ENCODE results near the gene ATG5. TPM values are rescaled to one million over a fixed set of nuclear protein-coding genes. Genes with fewer than 3 reads are reported as not detected.

The ATG5 gene
- total RNA-seq, 2 donors from 2014 or later: 29.5 to 31.4 TPM

DNA sequence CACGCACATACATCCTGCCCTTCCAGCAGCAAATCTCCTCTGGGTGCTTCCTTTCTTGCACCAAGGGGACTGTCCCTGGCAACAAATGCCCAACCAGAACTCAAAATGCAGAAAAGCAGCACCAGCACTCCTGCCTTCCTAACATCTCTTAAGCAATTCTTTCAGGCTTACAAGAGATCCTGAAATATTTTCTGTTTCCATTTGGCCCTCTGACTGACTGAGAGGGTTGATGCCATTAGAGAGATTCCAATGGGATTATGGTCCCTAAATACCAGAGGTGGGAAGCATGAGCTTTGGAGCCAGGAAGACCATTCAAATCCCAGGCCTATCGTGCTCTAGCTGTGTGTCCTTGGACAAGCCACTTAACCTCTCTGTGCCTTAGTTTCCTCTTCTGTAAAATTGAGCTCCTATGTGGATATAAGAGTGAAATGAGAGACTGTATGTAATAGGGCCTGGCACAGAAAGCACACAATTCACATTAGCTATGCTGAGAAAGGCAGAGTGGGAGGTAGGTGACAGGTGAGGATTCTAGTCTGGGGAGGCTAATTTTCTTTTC lies 182.6 kb downstream of the ATG5 start:
- 83 to 93% methylated on average over 1 to 2 of the region's 2 CpGs for WGBS, 2 experiments (ENCODE audit: insufficient coverage in 1 of 2, insufficient read length in 1 of 2)
- H3K36me3 Mint-ChIP-seq (ENCODE audit: low read depth): no peaks in the 10 kb centered on the region

DNA sequence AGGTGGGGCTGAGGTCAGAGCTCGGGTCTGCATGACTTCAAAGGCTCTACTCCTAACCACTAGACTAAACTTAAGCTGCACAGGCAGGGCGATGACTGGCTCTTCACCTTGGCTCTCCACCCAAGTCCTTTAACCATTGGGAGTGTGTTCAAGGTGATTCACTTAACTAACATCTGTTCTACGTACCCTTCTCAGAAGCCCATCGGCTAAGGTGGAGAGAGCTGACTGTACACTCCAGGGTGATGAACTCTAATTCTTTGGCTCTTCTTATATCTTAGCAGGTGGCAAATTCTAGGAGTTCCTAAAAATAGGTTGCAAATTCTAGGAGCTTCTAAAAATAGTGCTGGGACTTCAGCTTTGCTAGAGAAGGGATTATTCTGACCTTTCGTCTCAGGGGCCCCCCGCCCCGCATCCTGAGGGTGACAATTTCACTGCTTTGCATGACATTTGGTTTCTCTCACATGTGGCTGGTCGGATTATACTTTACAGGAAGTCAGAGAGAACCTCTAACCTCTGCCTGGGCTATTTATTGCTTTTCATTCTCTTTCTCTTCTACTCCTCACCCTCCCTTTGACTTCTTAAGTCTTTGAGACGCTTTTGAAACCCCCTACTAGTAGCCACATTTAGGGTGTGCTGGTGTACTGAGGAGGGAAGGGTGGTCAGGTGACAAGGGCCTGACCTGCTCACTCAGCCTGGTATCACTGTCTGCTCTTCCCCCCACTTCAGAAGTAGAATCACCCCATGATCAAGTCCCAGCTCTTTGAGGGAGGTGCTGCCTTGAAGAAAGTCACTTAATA lies 183.9 kb downstream of the ATG5 start:
- H3K4me1 Mint-ChIP-seq: peaks cover 23% of the 10 kb centered on the region
- Histone ChIP-seq H3K4me3 (ENCODE audit: low read length) (no peak overlapping the region), H3K9ac (ENCODE audit: extremely low read depth, low read length, poor library complexity, severe bottlenecking) (no peak overlapping the region), H3K36me3 (ENCODE audit: control insufficient read depth, insufficient read depth, low read length) (no peaks in the 10 kb centered on the region), H3K27ac (ENCODE audit: low read depth, low read length) (no peak overlapping the region), H3K9me3 (ENCODE audit: control insufficient read depth, low read length) (no peaks in the 10 kb centered on the region), H3K27me3 (ENCODE audit: control insufficient read depth, insufficient read depth, low read length, poor library complexity, severe bottlenecking) (peaks cover 3% of the 10 kb centered on the region), H3K4me1 (ENCODE audit: control insufficient read depth, insufficient read depth, low read length) (peaks cover 7% of the 10 kb centered on the region)
- H3K4me3 Mint-ChIP-seq: no peak overlapping the region
- H3K9me3 Mint-ChIP-seq: no peaks in the 10 kb centered on the region
- DNase-seq: no peak
- H3K36me3 Mint-ChIP-seq (ENCODE audit: low read depth): no peaks in the 10 kb centered on the region
- WGBS, 2 experiments (ENCODE audit: insufficient coverage in 1 of 2, insufficient read length in 1 of 2): 90 to 94% methylated on average over 2 to 8 of the region's 9 CpGs
- H3K27me3 Mint-ChIP-seq (ENCODE audit: insufficient read depth): no peaks in the 10 kb centered on the region
- no peak overlapping the region for H3K27ac Mint-ChIP-seq
- TF ChIP-seq, protein P1, sequence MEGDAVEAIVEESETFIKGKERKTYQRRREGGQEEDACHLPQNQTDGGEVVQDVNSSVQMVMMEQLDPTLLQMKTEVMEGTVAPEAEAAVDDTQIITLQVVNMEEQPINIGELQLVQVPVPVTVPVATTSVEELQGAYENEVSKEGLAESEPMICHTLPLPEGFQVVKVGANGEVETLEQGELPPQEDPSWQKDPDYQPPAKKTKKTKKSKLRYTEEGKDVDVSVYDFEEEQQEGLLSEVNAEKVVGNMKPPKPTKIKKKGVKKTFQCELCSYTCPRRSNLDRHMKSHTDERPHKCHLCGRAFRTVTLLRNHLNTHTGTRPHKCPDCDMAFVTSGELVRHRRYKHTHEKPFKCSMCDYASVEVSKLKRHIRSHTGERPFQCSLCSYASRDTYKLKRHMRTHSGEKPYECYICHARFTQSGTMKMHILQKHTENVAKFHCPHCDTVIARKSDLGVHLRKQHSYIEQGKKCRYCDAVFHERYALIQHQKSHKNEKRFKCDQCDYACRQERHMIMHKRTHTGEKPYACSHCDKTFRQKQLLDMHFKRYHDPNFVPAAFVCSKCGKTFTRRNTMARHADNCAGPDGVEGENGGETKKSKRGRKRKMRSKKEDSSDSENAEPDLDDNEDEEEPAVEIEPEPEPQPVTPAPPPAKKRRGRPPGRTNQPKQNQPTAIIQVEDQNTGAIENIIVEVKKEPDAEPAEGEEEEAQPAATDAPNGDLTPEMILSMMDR (conservative IDR thresholded peaks at IDR 0.05): no peak

More for the DNA sequence above, 182.6 kb downstream of the ATG5 start:
- no peak overlapping the region for H3K4me3 Mint-ChIP-seq
- no peaks in the 10 kb centered on the region for H3K27me3 Mint-ChIP-seq (ENCODE audit: insufficient read depth)
- Histone ChIP-seq H3K9ac (ENCODE audit: extremely low read depth, low read length, poor library complexity, severe bottlenecking) (no peak overlapping the region), H3K4me1 (ENCODE audit: control insufficient read depth, insufficient read depth, low read length) (peaks cover 7% of the 10 kb centered on the region), H3K36me3 (ENCODE audit: control insufficient read depth, insufficient read depth, low read length) (no peaks in the 10 kb centered on the region), H3K27ac (ENCODE audit: low read depth, low read length) (no peak overlapping the region), H3K9me3 (ENCODE audit: control insufficient read depth, low read length) (no peaks in the 10 kb centered on the region), H3K4me3 (ENCODE audit: low read length) (no peak overlapping the region), H3K27me3 (ENCODE audit: control insufficient read depth, insufficient read depth, low read length, poor library complexity, severe bottlenecking) (peaks cover 8% of the 10 kb centered on the region)
- no peak for DNase-seq
- TF ChIP-seq, protein P1 (conservative IDR thresholded peaks at IDR 0.05): no peak
- no peak overlapping the region for H3K27ac Mint-ChIP-seq
- peaks cover 23% of the 10 kb centered on the region for H3K4me1 Mint-ChIP-seq
- no peaks in the 10 kb centered on the region for H3K9me3 Mint-ChIP-seq

DNA sequence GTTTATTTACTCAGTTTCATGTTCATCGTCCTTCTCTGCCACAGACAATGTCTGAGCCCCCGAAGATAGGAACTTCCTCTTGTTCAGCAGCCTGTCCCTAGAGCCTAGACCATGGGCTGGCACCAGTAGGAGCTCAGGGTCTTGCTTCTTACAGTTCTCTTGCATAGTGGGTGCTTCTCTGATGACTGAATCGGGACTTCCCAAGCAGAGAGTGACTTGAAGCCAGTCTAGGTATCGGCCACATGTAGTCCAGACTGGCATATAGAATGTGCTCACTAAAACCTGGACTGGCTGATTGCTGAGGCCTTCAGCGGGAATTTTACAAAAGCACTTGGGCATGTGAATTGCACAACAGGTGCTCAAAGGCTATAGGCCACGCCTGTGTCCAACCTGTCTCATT lies 187.4 kb downstream of the ATG5 start:
- TF ChIP-seq, protein P1 (conservative IDR thresholded peaks at IDR 0.05): no peak
- Mint-ChIP-seq H3K4me3 (no peak overlapping the region), H3K27me3 (ENCODE audit: insufficient read depth) (no peaks in the 10 kb centered on the region), H3K36me3 (ENCODE audit: low read depth) (no peaks in the 10 kb centered on the region), H3K27ac (no peak overlapping the region), H3K4me1 (peaks cover 19% of the 10 kb centered on the region), H3K9me3 (no peaks in the 10 kb centered on the region)
- WGBS, 2 experiments (ENCODE audit: insufficient coverage in 1 of 2, insufficient read length in 1 of 2): 93 to 94% methylated on average over 6 of the region's 6 CpGs
- no peaks in the 10 kb centered on the region for H3K9me3 ChIP-seq (ENCODE audit: control insufficient read depth, low read length)
- no peak for DNase-seq
- H3K4me3 ChIP-seq (ENCODE audit: low read length): no peak overlapping the region
- H3K9ac ChIP-seq (ENCODE audit: extremely low read depth, low read length, poor library complexity, severe bottlenecking): no peak overlapping the region
- no peaks in the 10 kb centered on the region for H3K27me3 ChIP-seq (ENCODE audit: control insufficient read depth, insufficient read depth, low read length, poor library complexity, severe bottlenecking)
- no peak overlapping the region for H3K27ac ChIP-seq (ENCODE audit: low read depth, low read length)
- H3K4me1 ChIP-seq (ENCODE audit: control insufficient read depth, insufficient read depth, low read length): no peaks in the 10 kb centered on the region
- H3K36me3 ChIP-seq (ENCODE audit: control insufficient read depth, insufficient read depth, low read length): no peaks in the 10 kb centered on the region
